Measurements from ENCODE around the gene ULK1.

DNA sequence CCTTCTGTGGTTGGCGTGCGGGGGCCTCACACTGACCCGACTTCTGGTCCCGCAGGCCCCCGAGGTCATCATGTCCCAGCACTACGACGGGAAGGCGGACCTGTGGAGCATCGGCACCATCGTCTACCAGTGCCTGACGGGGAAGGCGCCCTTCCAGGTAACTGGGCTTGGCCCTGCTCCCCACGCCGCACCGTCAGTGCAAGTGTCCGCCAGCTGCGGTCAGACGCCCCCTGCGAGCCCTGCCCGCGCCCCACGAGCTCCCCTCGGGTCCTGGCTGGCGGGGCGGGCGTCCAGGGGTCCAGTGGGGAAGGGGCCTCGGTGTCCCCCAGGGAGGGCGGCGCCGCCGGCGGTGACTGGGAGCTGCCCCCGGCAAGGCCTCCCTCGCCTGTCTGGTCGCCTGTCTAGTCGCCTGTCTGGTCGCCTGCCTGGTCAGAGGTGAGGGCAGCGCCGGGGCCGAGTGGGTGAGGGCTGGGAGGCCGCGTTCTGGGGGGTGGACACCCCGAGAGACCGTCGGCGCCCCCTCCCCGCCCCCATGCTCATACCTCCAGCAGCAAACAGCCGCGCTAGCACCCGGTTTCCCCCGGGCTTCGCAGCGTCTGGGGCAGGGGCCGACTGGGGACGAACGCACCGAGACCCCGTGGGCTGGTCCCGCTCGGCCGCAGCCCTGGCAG, 14.8 kb downstream of the ULK1 start:
- TF ChIP-seq, protein P1, sequence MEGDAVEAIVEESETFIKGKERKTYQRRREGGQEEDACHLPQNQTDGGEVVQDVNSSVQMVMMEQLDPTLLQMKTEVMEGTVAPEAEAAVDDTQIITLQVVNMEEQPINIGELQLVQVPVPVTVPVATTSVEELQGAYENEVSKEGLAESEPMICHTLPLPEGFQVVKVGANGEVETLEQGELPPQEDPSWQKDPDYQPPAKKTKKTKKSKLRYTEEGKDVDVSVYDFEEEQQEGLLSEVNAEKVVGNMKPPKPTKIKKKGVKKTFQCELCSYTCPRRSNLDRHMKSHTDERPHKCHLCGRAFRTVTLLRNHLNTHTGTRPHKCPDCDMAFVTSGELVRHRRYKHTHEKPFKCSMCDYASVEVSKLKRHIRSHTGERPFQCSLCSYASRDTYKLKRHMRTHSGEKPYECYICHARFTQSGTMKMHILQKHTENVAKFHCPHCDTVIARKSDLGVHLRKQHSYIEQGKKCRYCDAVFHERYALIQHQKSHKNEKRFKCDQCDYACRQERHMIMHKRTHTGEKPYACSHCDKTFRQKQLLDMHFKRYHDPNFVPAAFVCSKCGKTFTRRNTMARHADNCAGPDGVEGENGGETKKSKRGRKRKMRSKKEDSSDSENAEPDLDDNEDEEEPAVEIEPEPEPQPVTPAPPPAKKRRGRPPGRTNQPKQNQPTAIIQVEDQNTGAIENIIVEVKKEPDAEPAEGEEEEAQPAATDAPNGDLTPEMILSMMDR (IDR thresholded peaks at IDR 0.05; ENCODE audit: low read length): no peak
- no peak for TF ChIP-seq EZH2 (IDR thresholded peaks at IDR 0.05; ENCODE audit: borderline replicate concordance, low read length)
